Liver (tissue), 3 donors: ENCODE data around the gene FAM193A.

ENCODE experiments used
- FOXA1 ChIP-seq: IDR thresholded peaks from 2 replicates; pipeline ENCODE4 v1.6.1; 2016; ENCODE audit warnings: antibody characterized with exemption
- HNF4G ChIP-seq: IDR thresholded peaks from 2 replicates; pipeline ENCODE4 v1.6.1; 2016; ENCODE audit warnings: antibody characterized with exemption
- JUND ChIP-seq, 2 donors: IDR thresholded peaks; 2 replicates each; pipeline ENCODE4 v1.6.1; 2016; ENCODE audit warnings: antibody characterized with exemption in 2 of 2
- RAD21 ChIP-seq, 2 donors: IDR thresholded peaks; 2 replicates each; pipeline ENCODE4 v1.6.1; 2016; ENCODE audit warnings: antibody characterized with exemption in 2 of 2, mild to moderate bottlenecking in 2 of 2
- SP1 ChIP-seq: IDR thresholded peaks from 2 replicates; pipeline ENCODE4 v1.6.1; 2018; ENCODE audit warnings: antibody characterized with exemption, mild to moderate bottlenecking
- TAF1 ChIP-seq: conservative IDR thresholded peaks from 2 replicates; pipeline ENCODE4 v1.6.1; 2016; ENCODE audit warnings: antibody characterized with exemption, mild to moderate bottlenecking
- YY1 ChIP-seq: IDR thresholded peaks from 2 replicates; pipeline ENCODE4 v1.6.1; 2016; ENCODE audit warnings: antibody characterized with exemption, mild to moderate bottlenecking
- TF ChIP-seq, protein P1 (sequence below): fragments of 150-350 bp; IDR thresholded peaks from 2 replicates; pipeline ENCODE4 v1.5.1; 2017; ENCODE audit warnings: improper control_type of control experiment, low read depth, low read length; ENCODE audit not compliant: missing input control
- TF ChIP-seq, protein P2 (sequence below): IDR thresholded peaks from 2 replicates; pipeline ENCODE4 v1.6.1; 2016; ENCODE audit warnings: antibody characterized with exemption, mild to moderate bottlenecking
- TF ChIP-seq, protein P3 (sequence below): IDR thresholded peaks from 2 replicates; pipeline ENCODE4 v1.6.1; 2016; ENCODE audit warnings: antibody characterized with exemption
- donor health status: healthy.
- donor health status: healthy.

DNA sequence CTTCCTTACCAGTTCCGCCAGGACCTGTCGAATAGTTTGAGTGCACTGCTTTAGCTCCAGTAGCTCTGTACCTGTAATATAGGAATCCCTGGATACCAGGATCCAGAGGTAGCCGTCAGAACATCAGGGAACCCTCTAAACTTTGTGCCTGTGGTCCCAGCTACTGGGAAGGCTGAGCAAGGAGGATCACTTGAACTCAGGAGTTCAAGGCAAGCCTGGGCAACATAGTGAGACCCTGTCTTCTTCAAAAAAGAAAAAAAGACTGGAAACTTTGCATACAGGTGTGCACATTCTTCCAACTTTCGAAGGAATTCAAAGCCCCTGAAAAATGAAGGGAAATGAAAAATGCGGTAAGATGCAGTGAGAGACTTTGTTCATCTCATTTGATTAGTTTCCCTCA lies 32.6 kb upstream of the FAM193A start:
- no peak for TF ChIP-seq YY1
- TF ChIP-seq JUND (IDR thresholded peaks at IDR 0.05) = no peak
- no peak for TF ChIP-seq TAF1
- TF ChIP-seq, protein P1, sequence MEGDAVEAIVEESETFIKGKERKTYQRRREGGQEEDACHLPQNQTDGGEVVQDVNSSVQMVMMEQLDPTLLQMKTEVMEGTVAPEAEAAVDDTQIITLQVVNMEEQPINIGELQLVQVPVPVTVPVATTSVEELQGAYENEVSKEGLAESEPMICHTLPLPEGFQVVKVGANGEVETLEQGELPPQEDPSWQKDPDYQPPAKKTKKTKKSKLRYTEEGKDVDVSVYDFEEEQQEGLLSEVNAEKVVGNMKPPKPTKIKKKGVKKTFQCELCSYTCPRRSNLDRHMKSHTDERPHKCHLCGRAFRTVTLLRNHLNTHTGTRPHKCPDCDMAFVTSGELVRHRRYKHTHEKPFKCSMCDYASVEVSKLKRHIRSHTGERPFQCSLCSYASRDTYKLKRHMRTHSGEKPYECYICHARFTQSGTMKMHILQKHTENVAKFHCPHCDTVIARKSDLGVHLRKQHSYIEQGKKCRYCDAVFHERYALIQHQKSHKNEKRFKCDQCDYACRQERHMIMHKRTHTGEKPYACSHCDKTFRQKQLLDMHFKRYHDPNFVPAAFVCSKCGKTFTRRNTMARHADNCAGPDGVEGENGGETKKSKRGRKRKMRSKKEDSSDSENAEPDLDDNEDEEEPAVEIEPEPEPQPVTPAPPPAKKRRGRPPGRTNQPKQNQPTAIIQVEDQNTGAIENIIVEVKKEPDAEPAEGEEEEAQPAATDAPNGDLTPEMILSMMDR = no peak
- no peak for TF ChIP-seq FOXA1
- TF ChIP-seq, protein P2, sequence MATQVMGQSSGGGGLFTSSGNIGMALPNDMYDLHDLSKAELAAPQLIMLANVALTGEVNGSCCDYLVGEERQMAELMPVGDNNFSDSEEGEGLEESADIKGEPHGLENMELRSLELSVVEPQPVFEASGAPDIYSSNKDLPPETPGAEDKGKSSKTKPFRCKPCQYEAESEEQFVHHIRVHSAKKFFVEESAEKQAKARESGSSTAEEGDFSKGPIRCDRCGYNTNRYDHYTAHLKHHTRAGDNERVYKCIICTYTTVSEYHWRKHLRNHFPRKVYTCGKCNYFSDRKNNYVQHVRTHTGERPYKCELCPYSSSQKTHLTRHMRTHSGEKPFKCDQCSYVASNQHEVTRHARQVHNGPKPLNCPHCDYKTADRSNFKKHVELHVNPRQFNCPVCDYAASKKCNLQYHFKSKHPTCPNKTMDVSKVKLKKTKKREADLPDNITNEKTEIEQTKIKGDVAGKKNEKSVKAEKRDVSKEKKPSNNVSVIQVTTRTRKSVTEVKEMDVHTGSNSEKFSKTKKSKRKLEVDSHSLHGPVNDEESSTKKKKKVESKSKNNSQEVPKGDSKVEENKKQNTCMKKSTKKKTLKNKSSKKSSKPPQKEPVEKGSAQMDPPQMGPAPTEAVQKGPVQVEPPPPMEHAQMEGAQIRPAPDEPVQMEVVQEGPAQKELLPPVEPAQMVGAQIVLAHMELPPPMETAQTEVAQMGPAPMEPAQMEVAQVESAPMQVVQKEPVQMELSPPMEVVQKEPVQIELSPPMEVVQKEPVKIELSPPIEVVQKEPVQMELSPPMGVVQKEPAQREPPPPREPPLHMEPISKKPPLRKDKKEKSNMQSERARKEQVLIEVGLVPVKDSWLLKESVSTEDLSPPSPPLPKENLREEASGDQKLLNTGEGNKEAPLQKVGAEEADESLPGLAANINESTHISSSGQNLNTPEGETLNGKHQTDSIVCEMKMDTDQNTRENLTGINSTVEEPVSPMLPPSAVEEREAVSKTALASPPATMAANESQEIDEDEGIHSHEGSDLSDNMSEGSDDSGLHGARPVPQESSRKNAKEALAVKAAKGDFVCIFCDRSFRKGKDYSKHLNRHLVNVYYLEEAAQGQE = no peak
- no peak for TF ChIP-seq SP1
- TF ChIP-seq RAD21 (IDR thresholded peaks at IDR 0.05) = no peak
- TF ChIP-seq HNF4G = no peak
- TF ChIP-seq, protein P3, sequence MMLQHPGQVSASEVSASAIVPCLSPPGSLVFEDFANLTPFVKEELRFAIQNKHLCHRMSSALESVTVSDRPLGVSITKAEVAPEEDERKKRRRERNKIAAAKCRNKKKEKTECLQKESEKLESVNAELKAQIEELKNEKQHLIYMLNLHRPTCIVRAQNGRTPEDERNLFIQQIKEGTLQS = no peak
